ENCODE results near the gene FRMD8. TPM values are rescaled to one million over a fixed set of nuclear protein-coding genes. Genes with fewer than 3 reads are reported as not detected.

FRMD8 gene
- total RNA-seq, 4 donors from 2014 or later: 11.5 to 51.7 (median 20.1) TPM

DNA sequence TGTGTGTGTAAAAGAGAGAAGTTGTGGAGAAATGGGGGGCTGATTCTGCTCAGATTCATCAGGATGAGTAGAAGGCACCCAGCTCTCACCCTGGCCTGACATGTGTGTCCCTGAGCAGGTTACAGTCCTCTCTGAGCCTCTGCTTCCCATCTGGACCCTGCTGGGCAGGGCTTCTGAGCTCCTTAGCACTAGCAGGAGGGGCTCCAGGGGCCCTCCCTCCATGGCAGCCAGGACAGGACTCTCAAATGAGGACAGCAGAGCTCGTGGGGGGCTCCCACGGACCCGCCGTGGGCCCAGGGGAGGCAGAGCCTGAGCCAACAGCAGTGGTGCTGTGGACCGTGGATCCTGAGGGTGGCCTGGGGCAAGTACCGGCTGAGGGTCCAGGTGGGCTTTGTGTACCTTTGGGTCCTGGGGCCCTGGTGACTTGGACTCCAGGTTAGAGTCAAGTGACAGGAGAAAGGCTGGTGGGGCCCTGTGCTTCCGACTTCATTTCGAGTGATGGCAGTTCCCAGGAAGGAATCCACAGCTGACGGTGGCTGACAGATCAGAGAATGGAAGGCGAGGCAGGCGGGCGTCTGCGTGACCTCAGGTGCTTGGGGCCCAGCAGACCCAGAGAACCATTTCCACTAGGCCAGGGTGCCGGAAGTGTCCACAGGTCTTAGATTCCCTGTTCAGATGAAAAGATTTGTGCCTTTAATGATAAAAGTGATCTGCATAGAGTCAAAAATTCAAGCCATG, 58.0 kb downstream of the FRMD8 start:
- peaks cover 12 to 26% of the 10 kb centered on the region in 2 donors for H3K4me1 ChIP-seq
- no peaks in the 10 kb centered on the region for H3K9me3 ChIP-seq
- H3K4me3 ChIP-seq: no peak overlapping the region
- ATAC-seq (no peak), DNase-seq (peak in 1 of 2 donors; percentile 55)
- intact Hi-C loops (cut with DNase I; ENCODE audit: low total_unique reads) (no loop called here), in situ Hi-C loops (cut with MboI; ENCODE audit: low sequenced_read_pairs in 4 of 4) (no loop called here)
- peak overlapping the region; percentile 98 to 100 (median 100) for H3K27ac ChIP-seq
- TF ChIP-seq POLR2A (IDR thresholded peaks at IDR 0.05): no peak
- TF ChIP-seq, protein P1, sequence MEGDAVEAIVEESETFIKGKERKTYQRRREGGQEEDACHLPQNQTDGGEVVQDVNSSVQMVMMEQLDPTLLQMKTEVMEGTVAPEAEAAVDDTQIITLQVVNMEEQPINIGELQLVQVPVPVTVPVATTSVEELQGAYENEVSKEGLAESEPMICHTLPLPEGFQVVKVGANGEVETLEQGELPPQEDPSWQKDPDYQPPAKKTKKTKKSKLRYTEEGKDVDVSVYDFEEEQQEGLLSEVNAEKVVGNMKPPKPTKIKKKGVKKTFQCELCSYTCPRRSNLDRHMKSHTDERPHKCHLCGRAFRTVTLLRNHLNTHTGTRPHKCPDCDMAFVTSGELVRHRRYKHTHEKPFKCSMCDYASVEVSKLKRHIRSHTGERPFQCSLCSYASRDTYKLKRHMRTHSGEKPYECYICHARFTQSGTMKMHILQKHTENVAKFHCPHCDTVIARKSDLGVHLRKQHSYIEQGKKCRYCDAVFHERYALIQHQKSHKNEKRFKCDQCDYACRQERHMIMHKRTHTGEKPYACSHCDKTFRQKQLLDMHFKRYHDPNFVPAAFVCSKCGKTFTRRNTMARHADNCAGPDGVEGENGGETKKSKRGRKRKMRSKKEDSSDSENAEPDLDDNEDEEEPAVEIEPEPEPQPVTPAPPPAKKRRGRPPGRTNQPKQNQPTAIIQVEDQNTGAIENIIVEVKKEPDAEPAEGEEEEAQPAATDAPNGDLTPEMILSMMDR (IDR thresholded peaks at IDR 0.05 in 4 of 5, conservative IDR thresholded peaks at IDR 0.05 in 1 of 5): no peak
- H3K27me3 ChIP-seq: no peaks in the 10 kb centered on the region
- H3K36me3 ChIP-seq: peaks cover 0 to 10% of the 10 kb centered on the region in 2 donors

DNA sequence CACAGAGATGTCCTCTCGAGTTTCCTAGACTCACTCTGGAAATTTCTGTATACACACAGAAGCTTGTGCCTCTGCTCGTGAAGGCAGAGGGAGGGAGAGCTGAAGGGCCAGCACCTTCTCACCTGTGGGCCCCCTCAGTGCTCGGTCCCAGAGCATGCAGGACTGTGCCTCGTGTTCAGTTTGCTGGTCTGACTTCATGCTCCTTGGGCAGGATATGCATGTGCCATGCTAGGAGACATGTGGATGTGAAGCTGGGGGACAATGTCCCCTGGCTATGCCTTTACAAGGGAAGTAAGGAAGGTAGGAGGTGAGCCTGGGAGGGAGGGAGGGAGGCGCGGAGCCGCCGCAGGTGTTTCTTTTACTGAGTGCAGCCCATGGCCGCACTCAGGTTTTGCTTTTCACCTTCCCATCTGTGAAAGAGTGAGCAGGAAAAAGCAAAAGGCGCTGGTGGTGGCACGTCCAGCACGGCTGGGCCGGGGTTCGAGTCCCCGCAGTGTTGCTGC, 58.7 kb downstream of the FRMD8 start:
- peaks cover 0 to 10% of the 10 kb centered on the region in 2 donors for H3K36me3 ChIP-seq
- in situ Hi-C loops (cut with MboI; ENCODE audit: low sequenced_read_pairs in 4 of 4) (no loop called here), intact Hi-C loops (cut with DNase I; ENCODE audit: low total_unique reads) (no loop called here)
- H3K4me3 ChIP-seq: no peak overlapping the region
- ATAC-seq (no peak), DNase-seq (peak in 1 of 2 donors; percentile 49)
- no peaks in the 10 kb centered on the region for H3K27me3 ChIP-seq
- TF ChIP-seq, protein P1 (IDR thresholded peaks at IDR 0.05 in 4 of 5, conservative IDR thresholded peaks at IDR 0.05 in 1 of 5): no peak
- TF ChIP-seq POLR2A (IDR thresholded peaks at IDR 0.05): peak in 1 of 2 donors; percentile 8
- H3K4me1 ChIP-seq: peaks cover 12 to 25% of the 10 kb centered on the region in 2 donors
- H3K9me3 ChIP-seq: no peaks in the 10 kb centered on the region
- peak overlapping the region; percentile 98 to 100 (median 100) for H3K27ac ChIP-seq

DNA sequence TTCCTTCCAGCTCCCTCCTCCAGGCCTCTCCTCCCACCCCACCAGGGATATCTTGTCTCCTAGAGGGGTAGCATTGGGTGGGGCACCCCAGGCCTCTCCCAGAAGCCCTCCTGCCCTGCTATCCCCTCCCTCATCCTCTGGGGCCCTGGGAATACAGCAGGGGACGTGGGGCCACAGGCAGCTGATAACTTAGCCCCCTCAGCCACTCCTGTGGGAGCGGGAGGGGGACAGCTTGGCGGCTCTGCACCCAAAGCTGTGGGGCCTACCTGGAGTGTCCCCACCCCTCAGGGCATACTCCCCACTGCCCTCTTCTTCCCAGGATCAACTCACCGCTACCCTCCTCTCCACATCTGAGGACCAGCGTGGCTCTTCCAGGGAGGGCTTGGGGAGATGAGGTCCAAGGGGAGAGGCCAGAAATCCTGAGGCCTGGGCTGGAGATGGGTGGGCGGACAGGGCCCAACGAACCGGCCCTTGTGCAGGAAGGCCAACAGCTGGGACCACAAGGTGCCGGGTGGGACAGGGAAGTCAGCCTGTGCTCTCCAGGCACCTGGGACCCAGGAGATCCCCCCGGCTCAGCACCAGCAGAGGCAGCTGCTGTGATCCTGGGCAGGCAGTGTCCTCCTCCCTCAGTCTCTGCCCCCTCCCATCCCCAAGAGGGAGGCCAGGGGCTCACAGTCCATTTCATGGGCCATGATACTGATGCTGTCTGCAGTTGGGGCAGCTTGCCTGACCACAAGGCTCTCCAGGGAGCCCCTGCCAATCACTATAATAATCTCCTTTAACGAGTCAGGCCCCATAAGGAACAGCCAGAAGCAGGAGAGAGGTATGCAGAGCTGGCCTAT, 59.4 kb downstream of the FRMD8 start:
- DNase-seq (peak in 1 of 2 donors; percentile 74), ATAC-seq (peak; percentile 18 to 24)
- in situ Hi-C loops (cut with MboI; ENCODE audit: low sequenced_read_pairs in 4 of 4): no loop called here
- TF ChIP-seq POLR2A (IDR thresholded peaks at IDR 0.05): peak in 1 of 2 donors; percentile 22
- TF ChIP-seq, protein P1 (IDR thresholded peaks at IDR 0.05 in 4 of 5, conservative IDR thresholded peaks at IDR 0.05 in 1 of 5): no peak
- Histone ChIP-seq H3K27ac (peak overlapping the region; percentile 98 to 100 (median 100)), H3K4me1 (peaks cover 11 to 18% of the 10 kb centered on the region in 2 donors), H3K27me3 (no peaks in the 10 kb centered on the region), H3K9me3 (no peaks in the 10 kb centered on the region), H3K4me3 (no peak overlapping the region), H3K36me3 (peaks cover 0 to 10% of the 10 kb centered on the region in 2 donors)
- intact Hi-C loops (cut with DNase I; ENCODE audit: low total_unique reads): loop anchor here (2.0 kb wide), 1 partner anchor 15 kb away; no protein-coding TSS in a partner anchor

DNA sequence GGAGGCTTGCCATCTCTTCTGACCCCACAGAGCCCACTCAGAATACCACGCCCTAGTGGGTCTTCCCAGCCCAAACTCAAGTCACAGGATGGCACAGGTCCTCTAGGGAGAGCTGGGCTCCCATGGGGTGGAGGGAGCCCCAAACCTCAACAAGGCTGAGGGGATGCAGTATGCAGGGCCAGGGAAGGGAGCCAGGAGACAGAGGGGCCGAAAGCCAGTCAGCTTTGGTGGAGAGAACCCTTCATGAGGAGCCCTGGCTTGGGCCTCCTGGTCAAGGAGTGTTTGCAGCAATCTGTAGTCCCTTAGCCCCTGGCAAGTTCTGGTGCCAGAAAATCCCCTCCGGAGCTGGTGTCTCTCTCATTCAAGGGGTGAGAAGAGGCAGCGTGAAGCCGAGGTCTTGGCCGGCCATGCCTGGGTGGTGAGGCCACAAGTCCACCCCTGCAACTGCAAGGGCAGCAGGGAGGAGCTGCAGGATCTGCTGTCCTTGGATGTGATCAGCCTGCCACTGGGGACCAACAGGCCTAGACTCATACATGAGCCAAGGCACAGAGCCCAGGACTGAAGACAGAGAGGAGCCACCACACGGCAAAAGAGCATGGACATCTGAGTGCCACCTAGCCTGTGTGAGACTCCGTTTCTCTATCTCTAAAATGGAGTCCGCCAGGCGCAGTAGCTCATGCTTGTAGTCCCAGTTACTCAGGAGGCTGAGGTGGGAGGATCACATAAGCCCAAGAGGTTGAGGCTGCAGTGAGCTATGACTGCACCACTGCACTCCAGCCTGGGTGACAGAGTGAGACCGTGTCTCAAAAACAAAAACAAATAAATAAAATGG, 60.2 kb downstream of the FRMD8 start:
- in situ Hi-C loops (cut with MboI; ENCODE audit: low sequenced_read_pairs in 4 of 4) (no loop called here), intact Hi-C loops (cut with DNase I; ENCODE audit: low total_unique reads) (loop anchor here (2.0 kb wide), 1 partner anchor 16 kb away; no protein-coding TSS in a partner anchor)
- no peak for TF ChIP-seq POLR2A (IDR thresholded peaks at IDR 0.05)
- TF ChIP-seq, protein P1 (IDR thresholded peaks at IDR 0.05 in 4 of 5, conservative IDR thresholded peaks at IDR 0.05 in 1 of 5): no peak
- Histone ChIP-seq H3K27ac (peak overlapping the region; percentile 98 to 100 (median 100)), H3K27me3 (no peaks in the 10 kb centered on the region), H3K36me3 (peaks cover 0 to 10% of the 10 kb centered on the region in 2 donors), H3K4me3 (no peak overlapping the region), H3K4me1 (peaks cover 3 to 15% of the 10 kb centered on the region in 2 donors), H3K9me3 (no peaks in the 10 kb centered on the region)
- peak; percentile 8 to 17 for ATAC-seq
- peak in 1 of 2 donors; percentile 83 for DNase-seq

All from gastrocnemius medialis (tissue), 4 donors.